Measurements from ENCODE around the gene FAM3C.
A peak's percentile ranks its signal among the peaks of the same experiment; 100 is the strongest.
"Not testable (repeated sequence)": the region's sequence is repeated elsewhere in the genome, so short reads cannot be mapped to it uniquely, and the experiment has no call there.

FAM3C gene

GRCh38 chr7:121329191-121330052 lies 66.7 kb downstream of the FAM3C start:
- DNase-seq, result no peak

GRCh38 chr7:121328508-121329190 lies 67.5 kb downstream of the FAM3C start, which contains the start of gene WNT16:
WNT16 (plus strand) TSS chr7:121329000; CDS start chr7:121329293, 293 bp downstream.
- no peak for DNase-seq

DNA sequence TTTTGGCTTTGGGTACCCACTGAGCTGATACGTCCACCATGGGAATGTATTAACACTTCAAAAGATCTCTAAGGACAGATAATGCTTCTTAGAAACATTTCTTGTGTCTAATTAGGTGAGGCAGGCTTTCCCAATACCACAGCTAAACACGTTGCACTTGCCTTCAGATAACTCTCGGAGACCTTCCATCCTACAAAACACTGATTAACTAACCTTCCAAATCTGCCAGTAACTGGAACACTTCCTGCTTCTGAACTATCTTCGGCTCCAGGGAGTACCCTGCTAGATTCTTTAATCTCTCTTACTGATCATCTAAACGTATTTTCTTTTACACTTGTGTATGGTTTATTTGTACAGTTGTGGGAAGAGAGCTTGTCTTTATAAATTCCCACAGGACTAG lies 68.4 kb downstream of the FAM3C start:
- no peak for DNase-seq

GRCh38 chr7:121323515-121324302 lies 72.4 kb downstream of the FAM3C start:
- DNase-seq, result no peak

GRCh38 chr7:121322460-121322859 lies 73.6 kb downstream of the FAM3C start:
- no peak for DNase-seq

GRCh38 chr7:121315170-121315569 lies 80.9 kb downstream of the FAM3C start:
- not testable (repeated sequence) for DNase-seq

DNA sequence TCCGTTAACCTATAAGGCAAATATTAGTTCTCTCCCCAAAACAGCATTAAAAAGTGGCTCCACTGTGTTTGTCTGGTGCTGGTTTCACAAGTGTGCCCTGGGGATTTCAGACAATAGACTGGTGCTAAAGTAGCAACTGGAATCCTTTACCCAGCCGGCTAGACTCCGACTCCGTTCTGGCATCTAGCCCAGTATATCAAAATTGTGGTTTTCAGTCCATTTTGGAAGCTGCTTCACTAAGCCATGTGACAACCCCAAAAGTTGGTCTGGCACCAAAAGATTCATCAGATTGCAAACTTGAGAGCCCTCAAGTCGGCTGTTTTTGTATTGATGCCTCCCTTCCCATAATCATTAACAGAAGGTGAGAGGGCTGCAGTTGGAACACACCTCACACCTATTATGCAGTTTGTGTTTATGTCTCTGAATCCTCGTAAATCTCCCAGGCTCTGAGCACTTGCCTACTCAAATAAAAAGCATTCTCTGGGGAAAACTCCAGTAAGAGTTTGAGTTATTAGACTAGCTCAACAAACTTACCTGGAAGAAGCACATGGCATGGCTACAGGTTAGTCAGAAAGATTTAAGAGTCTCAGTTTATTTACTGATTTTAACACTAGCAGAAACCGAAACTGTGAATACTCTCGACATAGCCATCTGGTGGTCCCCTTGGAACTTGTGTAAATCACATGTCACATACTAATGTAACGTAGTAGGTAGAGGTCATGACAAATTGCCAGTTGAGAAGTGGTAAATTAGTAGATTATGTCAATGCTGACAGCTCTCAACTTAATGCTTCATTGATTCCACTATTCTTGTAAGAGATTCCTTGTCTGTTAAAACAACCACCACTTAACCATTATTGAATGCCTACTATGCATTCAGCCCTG lies 82.1 kb downstream of the FAM3C start:
- DNase-seq, result no peak

DNA sequence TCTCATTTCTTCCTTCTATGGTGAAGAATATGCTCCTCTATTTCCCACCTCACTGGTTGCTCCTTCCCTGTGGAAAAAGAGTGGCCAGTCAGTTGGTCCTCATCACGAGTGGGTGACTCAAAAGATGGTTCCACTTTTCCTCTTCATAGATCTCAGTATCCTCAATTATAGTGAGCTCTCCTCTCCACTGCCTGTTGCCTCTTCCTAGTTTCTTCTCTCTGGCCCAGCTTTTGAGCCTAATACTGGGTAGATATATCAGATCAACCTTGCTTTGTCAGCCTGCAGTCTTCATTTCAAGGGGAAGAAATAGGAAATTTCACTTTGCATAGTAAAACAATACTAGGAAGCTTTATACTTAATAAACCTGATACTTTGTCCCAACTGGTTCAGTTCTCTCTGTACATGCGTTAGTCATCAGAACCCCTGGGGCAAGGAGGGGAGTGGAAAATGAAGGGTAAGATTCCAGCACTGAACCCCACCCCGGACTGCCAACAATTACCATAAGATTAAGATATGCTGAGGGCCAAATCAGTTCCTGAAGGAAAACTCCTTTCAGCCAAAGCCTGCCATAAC lies 82.8 kb downstream of the FAM3C start:
- DNase-seq, result no peak

DNA sequence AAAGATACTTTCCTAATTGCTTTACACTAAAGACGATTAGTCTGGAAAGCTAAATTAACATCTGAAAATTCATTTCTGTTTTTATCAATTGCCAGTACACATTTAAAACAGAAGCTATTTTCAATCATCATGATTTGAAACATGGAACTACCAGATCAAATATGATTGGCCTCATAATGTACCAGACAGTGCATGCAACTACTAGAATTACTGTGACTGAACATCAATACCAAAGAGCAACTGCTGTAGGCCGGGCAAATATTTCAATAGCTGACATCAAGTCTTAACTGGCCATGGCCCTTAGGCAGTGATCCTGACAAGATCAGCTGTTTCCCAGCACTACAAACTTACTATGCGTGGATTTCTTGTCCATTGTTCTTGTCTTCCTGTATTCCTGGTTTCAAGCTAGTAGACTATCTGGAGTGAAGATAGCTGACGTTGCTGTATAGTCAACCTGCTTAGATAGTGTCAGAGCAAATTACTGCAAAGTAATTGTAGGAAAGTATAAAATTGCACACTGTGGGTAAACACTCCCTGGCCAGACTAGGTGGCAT lies 89.0 kb downstream of the FAM3C start:
- no peak for DNase-seq

- no peak for DNase-seq
Observed at GRCh38 chr7:121306565-121306964, 89.5 kb downstream of the FAM3C start.

DNA sequence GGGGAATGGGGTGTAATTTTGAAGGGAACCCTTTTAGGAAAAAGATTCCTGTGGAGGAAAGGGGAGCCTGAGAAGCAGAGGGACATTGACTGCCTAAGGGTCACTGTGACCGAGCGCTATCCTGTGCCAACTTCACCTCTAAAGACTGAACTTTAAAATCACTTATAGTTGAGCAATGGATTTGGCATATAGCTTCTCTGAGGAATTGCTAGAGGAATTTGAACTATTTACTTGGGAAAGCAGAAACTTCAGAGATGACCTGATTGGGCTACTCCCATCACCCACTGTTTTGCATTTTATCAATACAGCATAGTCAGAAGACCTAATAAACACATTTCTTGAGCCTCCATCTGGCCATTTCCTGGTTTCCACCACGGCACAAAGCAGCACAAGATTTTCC lies 91.0 kb downstream of the FAM3C start:
- DNase-seq, result no peak

GRCh38 chr7:121304102-121304658 lies 91.9 kb downstream of the FAM3C start:
- no peak for DNase-seq

DNA sequence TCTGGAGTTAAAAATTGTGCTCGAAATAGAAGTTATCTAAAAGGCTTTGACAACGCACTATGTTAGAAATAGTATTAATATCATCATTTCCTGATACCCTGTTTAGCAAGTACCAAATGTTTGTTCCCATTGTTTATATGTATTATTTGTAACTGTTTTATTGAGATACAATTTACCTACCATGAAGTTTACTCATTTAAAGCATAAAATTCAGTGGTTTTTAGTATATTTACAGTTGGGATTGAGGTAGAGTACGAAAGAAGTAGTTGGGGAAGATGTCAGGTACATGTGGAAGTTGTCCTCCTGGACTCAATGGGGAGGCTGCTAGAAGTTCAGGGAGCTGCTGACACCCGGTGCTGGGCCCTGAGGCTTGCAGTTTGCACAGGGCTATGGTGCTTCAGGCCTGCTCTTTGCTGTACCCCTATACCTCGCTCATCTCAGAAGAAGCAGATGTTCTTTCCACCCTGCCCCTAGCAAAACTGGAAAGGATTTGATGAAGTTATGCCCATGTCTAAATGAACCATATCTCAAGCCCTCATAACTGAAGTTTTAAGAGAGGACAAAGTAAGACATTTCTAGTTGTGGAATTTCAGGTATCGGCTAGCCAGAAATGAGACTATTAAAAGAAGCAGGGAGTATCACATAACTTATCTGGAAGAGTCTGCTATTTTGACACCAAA lies 92.5 kb downstream of the FAM3C start:
- DNase-seq, result no peak

DNA sequence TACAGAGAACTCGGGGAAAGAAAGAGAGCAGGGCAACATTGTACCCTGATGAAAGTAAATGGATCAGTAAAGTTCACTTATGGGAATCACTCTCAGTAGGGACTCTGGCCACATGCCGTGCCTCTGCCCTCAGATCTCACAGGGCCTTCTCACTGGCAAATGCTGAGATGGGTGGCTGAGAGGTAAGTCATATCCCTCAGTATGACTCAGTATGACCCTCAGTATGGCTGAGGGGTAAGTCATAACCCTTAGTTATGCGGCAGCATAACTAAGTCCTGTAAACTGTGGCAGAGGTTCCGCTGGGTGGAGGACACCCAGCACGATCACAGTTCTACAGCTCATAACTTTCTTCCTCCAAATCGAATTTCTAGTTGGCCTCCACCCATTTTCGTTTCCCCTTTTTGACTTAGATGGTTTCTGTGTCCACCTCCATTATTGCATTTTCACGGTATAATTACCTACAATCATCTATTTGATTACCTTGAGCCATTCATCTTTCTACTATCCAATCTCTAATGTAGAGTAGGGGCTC lies 93.8 kb downstream of the FAM3C start:
- DNase-seq, result peak; percentile 16

- DNase-seq, result no peak
Observed at GRCh38 chr7:121301446-121302213, 94.5 kb downstream of the FAM3C start.

GRCh38 chr7:121300685-121301420 lies 95.3 kb downstream of the FAM3C start:
- DNase-seq, result no peak

Measured in CD4-positive, alpha-beta T cell treated with Interleukin-15 for 1 hour (primary cell).